CD14-positive monocyte (primary cell): ENCODE measurements around the gene CREB3L1. TPM values are rescaled to one million over a fixed set of nuclear protein-coding genes. Genes with fewer than 3 reads are reported as not detected.

Experiments used
- DNase-seq, 3 donors: peaks; one replicate each; pipeline ENCODE4 v3.0.0-alpha.2; 2011 to 2022
- H2AFZ ChIP-seq: 2 replicates; pipeline ENCODE4 v1.6.0; 2012; ENCODE audit warnings: mild to moderate bottlenecking, low read depth, low read length, inconsistent platforms; ENCODE audit not compliant: insufficient read depth, poor library complexity, severe bottlenecking
- H3K27ac ChIP-seq, 2 donors: 1 replicate in 1 of 2; 2 replicates in 1 of 2; pipeline ENCODE4 v1.5.1; 2012 to 2013; ENCODE audit warnings: low read length in 2 of 2, control low read depth in 1 of 2, inconsistent platforms in 1 of 2, low read depth in 1 of 2, mild to moderate bottlenecking in 1 of 2
- H3K27me3 ChIP-seq, 2 donors: one replicate each; pipeline versions ENCODE4 v1.6.0 to v1.6.1; 2011 to 2013; ENCODE audit warnings: low read length in 2 of 2; ENCODE audit not compliant: control insufficient read depth in 2 of 2, insufficient read depth in 2 of 2
- H3K36me3 ChIP-seq, 2 donors: replicated peaks in 1 of 2; 1 replicate in 1 of 2; 2 replicates in 1 of 2; pipeline versions ENCODE4 v1.5.1 to v1.6.1; 2012 to 2013; ENCODE audit warnings: low read length in 2 of 2, control low read depth in 1 of 2, inconsistent platforms in 1 of 2, mild to moderate bottlenecking in 1 of 2; ENCODE audit not compliant: insufficient read depth in 2 of 2, control insufficient read depth in 1 of 2
- H3K4me1 ChIP-seq, 2 donors: 1 replicate in 1 of 2; 2 replicates in 1 of 2; pipeline versions ENCODE4 v1.5.1 to v1.6.1; 2012 to 2013; ENCODE audit warnings: low read length in 2 of 2, control low read depth in 1 of 2, inconsistent platforms in 1 of 2, mild to moderate bottlenecking in 1 of 2, moderate library complexity in 1 of 2; ENCODE audit not compliant: insufficient read depth in 2 of 2, control insufficient read depth in 1 of 2
- H3K4me2 ChIP-seq: replicated peaks from 2 replicates; pipeline ENCODE3; 2012; ENCODE audit warnings: low read length, moderate library complexity, mild to moderate bottlenecking; ENCODE audit not compliant: poor library complexity, severe bottlenecking; ENCODE audit errors: extremely low read depth
- H3K4me3 ChIP-seq, 3 experiments: fragments of 200-600 bp in 1 of 3; sonication (generic) in 1 of 3; replicated peaks in 1 of 3; 1 replicate in 2 of 3; 2 replicates in 1 of 3; pipeline ENCODE4 v1.5.1; 2011 to 2013; ENCODE audit warnings: low read length in 3 of 3, mild to moderate bottlenecking in 3 of 3, control low read depth in 2 of 3, low read depth in 2 of 3, inconsistent platforms in 1 of 3, moderate library complexity in 1 of 3
- H3K79me2 ChIP-seq: 2 replicates; pipeline ENCODE4 v1.6.0; 2012; ENCODE audit warnings: mild to moderate bottlenecking, control low read depth, inconsistent platforms, low read length, moderate library complexity; ENCODE audit not compliant: insufficient read depth
- H3K9ac ChIP-seq: 2 replicates; pipeline ENCODE4 v1.6.0; 2017; ENCODE audit warnings: low read length, mild to moderate bottlenecking; ENCODE audit not compliant: insufficient read depth, poor library complexity, severe bottlenecking
- H3K9me3 ChIP-seq, 2 donors: replicated peaks in 1 of 2; 1 replicate in 1 of 2; 2 replicates in 1 of 2; pipeline versions ENCODE4 v1.5.1 to v1.6.1; 2012 to 2013; ENCODE audit warnings: low read length in 2 of 2, control low read depth in 1 of 2; ENCODE audit not compliant: control insufficient read depth in 1 of 2, insufficient read depth in 1 of 2
- H4K20me1 ChIP-seq: 2 replicates; pipeline ENCODE4 v1.6.0; 2012; ENCODE audit warnings: mild to moderate bottlenecking, low read length, control low read depth, moderate library complexity; ENCODE audit not compliant: insufficient read depth
- H3K27ac Mint-ChIP-seq, 7 donors: one replicate each; pipeline ENCODE4 v1.8.0; 2020; ENCODE audit warnings: mild to moderate bottlenecking in 7 of 7, mixed read lengths in 7 of 7, moderate library complexity in 6 of 7, inconsistent platforms in 2 of 7
- H3K27me3 Mint-ChIP-seq, 3 donors: one replicate each; pipeline ENCODE4 v1.8.0; 2021 to 2022; ENCODE audit warnings: low read depth in 3 of 3, mild to moderate bottlenecking in 3 of 3, mixed read lengths in 3 of 3, moderate library complexity in 3 of 3, inconsistent platforms in 1 of 3
- H3K36me3 Mint-ChIP-seq, 2 donors: one replicate each; pipeline ENCODE4 v1.8.0; 2020; ENCODE audit warnings: mixed read lengths in 2 of 2, inconsistent platforms in 1 of 2, mild to moderate bottlenecking in 1 of 2
- H3K4me1 Mint-ChIP-seq: one replicate; pipeline ENCODE4 v1.8.0; 2020; ENCODE audit warnings: mild to moderate bottlenecking, mixed read lengths
- H3K4me3 Mint-ChIP-seq, 2 donors: one replicate each; pipeline ENCODE4 v1.8.0; 2020; ENCODE audit warnings: mild to moderate bottlenecking in 2 of 2, mixed read lengths in 2 of 2, moderate library complexity in 1 of 2
- H3K9me3 Mint-ChIP-seq, 7 donors: one replicate each; pipeline ENCODE4 v1.8.0; 2020 to 2022; ENCODE audit warnings: mixed read lengths in 7 of 7, mild to moderate bottlenecking in 6 of 7, moderate library complexity in 6 of 7, inconsistent platforms in 2 of 7
- WGBS: methylation state at CpG from one replicate; pipeline ENCODE4 v1.1.5; 2013; ENCODE audit warnings: missing lambda C conversion rate; ENCODE audit not compliant: insufficient coverage; 5-methylcytosine and 5-hydroxymethylcytosine counted together
- intact Hi-C, 2 donors: fragments of 100-400 bp; cut with micrococcal nuclease; formaldehyde crosslinking; loops; one replicate each; pipeline versions ENCODE4 v1.15.0 to v1.15.1; 2023
- polyA plus RNA-seq, 3 donors: library from polyadenylated mRNA; depleted of rRNA in 1 of 3; unstranded in 2 of 3; stranded (reverse) in 1 of 3; fragments of 300-500 nt in 2 of 3; fragments of >200 nt in 1 of 3; fragmentation: Illumina TruSeq in 2 of 3; gene quantifications; 1 replicate in 2 of 3; 2 replicates in 1 of 3; pipeline ENCODE4 v1.2.3, GENCODE V29; 2012 to 2021
- TF ChIP-seq, protein P1 (sequence below): fragments of 200-600 bp; IDR thresholded peaks from one replicate; pipeline ENCODE4 v1.8.0; 2022; ENCODE audit warnings: antibody characterized with exemption, mild to moderate bottlenecking

The CREB3L1 gene
- polyA plus RNA-seq, 3 donors = not detected

DNA sequence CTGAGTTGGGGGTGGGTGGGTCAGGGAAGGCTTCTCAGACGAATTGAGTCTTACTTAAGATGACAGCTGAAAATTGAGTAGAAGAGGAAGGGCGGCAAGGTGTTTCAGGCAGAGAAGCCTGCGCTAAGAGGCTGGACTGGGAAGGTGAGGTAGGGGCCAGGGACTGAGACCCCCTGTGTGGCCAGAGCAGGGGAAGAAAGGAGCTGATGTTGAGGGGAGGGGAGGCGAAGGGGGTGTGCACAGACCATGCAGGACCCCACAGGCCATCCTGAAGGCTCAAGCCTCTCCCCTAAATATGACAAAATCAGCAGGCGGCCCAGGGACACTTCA lies 40.6 kb upstream of the CREB3L1 start:
- H3K9ac ChIP-seq = peak overlapping the region; percentile 76
- Mint-ChIP-seq H3K4me3 (peak overlapping the region; percentile 95 to 96), H3K9me3 (peaks cover 4 to 18% (median 5%) of the 10 kb centered on the region in 7 donors), H3K27ac (peak overlapping the region; percentile 99 to 100 (median 100)), H3K27me3 (peaks cover 3 to 10% (median 6%) of the 10 kb centered on the region in 3 donors), H3K36me3 (peaks cover 3 to 7% of the 10 kb centered on the region in 2 donors), H3K4me1 (peaks cover 36% of the 10 kb centered on the region)
- no peaks in the 10 kb centered on the region for H3K27me3 ChIP-seq
- TF ChIP-seq, protein P1, sequence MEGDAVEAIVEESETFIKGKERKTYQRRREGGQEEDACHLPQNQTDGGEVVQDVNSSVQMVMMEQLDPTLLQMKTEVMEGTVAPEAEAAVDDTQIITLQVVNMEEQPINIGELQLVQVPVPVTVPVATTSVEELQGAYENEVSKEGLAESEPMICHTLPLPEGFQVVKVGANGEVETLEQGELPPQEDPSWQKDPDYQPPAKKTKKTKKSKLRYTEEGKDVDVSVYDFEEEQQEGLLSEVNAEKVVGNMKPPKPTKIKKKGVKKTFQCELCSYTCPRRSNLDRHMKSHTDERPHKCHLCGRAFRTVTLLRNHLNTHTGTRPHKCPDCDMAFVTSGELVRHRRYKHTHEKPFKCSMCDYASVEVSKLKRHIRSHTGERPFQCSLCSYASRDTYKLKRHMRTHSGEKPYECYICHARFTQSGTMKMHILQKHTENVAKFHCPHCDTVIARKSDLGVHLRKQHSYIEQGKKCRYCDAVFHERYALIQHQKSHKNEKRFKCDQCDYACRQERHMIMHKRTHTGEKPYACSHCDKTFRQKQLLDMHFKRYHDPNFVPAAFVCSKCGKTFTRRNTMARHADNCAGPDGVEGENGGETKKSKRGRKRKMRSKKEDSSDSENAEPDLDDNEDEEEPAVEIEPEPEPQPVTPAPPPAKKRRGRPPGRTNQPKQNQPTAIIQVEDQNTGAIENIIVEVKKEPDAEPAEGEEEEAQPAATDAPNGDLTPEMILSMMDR = no peak
- no peaks in the 10 kb centered on the region for H4K20me1 ChIP-seq
- no peak overlapping the region for H2AFZ ChIP-seq
- intact Hi-C loops = loop anchor here (5.0 kb wide), 2 partner anchors 70 to 115 kb away; partner anchors contain the start of gene PHF21A (in 2 of the 2)
- WGBS = 50% methylated on average over 2 of the region's 5 CpGs
- H3K4me2 ChIP-seq = peak overlapping the region; percentile 87
- H3K9me3 ChIP-seq = peaks cover 2 to 5% of the 10 kb centered on the region in 2 donors
- H3K4me3 ChIP-seq = peak overlapping the region in 1 of 3 experiments; percentile 78
- peaks cover 37 to 41% of the 10 kb centered on the region in 2 donors for H3K4me1 ChIP-seq
- H3K79me2 ChIP-seq = no peaks in the 10 kb centered on the region
- H3K36me3 ChIP-seq = no peaks in the 10 kb centered on the region
- DNase-seq = no peak
- H3K27ac ChIP-seq = peak overlapping the region; percentile 96 to 100

DNA sequence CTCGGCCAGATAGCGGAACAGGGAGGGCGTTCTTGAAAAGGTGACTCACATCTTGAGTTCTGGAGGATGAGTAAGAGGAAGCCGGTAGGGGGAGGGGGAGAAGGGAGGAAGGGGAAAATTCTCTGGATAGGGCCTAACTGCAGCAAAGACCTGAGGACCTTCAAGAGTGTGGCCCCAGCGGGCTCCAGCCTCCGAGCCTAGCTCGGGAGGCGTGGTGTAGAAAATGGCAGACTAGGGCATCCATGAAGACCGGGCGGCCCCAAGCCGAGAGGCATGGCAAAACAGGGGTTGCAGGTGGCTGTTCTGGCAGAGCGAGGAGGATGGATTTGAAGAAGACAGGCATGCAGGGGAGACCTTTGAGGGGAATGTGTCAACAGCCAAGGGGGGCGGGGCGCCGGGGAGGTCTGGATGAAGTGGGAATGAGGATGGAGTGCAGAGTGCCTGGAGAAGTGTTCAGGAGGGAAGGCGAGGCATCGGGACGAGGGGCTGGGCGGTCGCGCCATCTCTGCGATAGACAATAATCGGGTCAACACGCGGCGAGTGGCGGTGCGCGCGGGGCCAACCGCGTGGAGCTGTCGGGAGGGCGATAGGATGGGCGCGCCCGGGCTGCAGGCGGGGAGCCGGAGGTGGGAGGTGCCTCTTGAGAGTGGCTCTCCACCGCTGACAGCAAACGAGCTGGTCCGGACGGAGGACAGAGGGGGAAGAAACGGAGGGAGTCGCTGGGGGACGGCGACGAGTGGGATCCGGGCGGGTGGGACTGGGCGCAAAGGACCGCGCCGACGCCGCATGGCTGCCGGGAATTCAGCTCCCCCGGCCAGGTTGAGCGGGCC lies 40.0 kb upstream of the CREB3L1 start:
- intact Hi-C loops = loop anchor here (5.0 kb wide), 2 partner anchors 70 to 115 kb away; partner anchors contain the start of gene PHF21A (in 2 of the 2)
- H3K4me3 ChIP-seq = peak overlapping the region; percentile 22 to 78 (median 29)
- H3K4me1 ChIP-seq = peaks cover 37 to 43% of the 10 kb centered on the region in 2 donors
- H3K4me3 Mint-ChIP-seq = peak overlapping the region; percentile 95 to 96
- peak overlapping the region; percentile 99 to 100 (median 100) for H3K27ac Mint-ChIP-seq
- peaks cover 39% of the 10 kb centered on the region for H3K4me1 Mint-ChIP-seq
- peaks cover 4 to 18% (median 5%) of the 10 kb centered on the region in 7 donors for H3K9me3 Mint-ChIP-seq
- H3K36me3 ChIP-seq = no peaks in the 10 kb centered on the region
- peaks cover 2 to 5% of the 10 kb centered on the region in 2 donors for H3K9me3 ChIP-seq
- TF ChIP-seq, protein P1 = no peak
- H3K9ac ChIP-seq = peak overlapping the region; percentile 76
- H2AFZ ChIP-seq = peak overlapping the region; percentile 8
- H3K27ac ChIP-seq = peak overlapping the region; percentile 96 to 100
- H3K79me2 ChIP-seq = no peaks in the 10 kb centered on the region
- no peaks in the 10 kb centered on the region for H3K27me3 ChIP-seq
- peaks cover 3 to 7% of the 10 kb centered on the region in 2 donors for H3K36me3 Mint-ChIP-seq
- DNase-seq = peak; percentile 94 to 97 (median 96)
- WGBS = 9% methylated on average over 53 of the region's 59 CpGs
- H4K20me1 ChIP-seq = no peaks in the 10 kb centered on the region
- peaks cover 3 to 10% (median 6%) of the 10 kb centered on the region in 3 donors for H3K27me3 Mint-ChIP-seq
- H3K4me2 ChIP-seq = peak overlapping the region; percentile 87
